GM12872 (cell line): ENCODE results near the gene EMX1.

Experiments
- CTCF ChIP-seq: IDR thresholded peaks from 3 replicates; pipeline ENCODE4 v1.5.1; 2011; ENCODE audit warnings: low read depth, mild to moderate bottlenecking, low read length, moderate library complexity; ENCODE audit not compliant: insufficient read depth

The EMX1 gene

GRCh38 chr2:72894514-72894913 is 22.8 kb upstream of the EMX1 start:
- no peak for TF ChIP-seq CTCF

GRCh38 chr2:72895154-72895553 is 22.2 kb upstream of the EMX1 start:
- no peak for TF ChIP-seq CTCF

GRCh38 chr2:72895759-72896281 is 21.5 kb upstream of the EMX1 start:
- no peak for TF ChIP-seq CTCF

GRCh38 chr2:72896446-72896845 is 20.9 kb upstream of the EMX1 start:
- no peak for TF ChIP-seq CTCF

- TF ChIP-seq CTCF = no peak
Measured at GRCh38 chr2:72897785-72898584, 19.3 kb upstream of the EMX1 start.

GRCh38 chr2:72898585-72898906 is 18.8 kb upstream of the EMX1 start:
- TF ChIP-seq CTCF = no peak

GRCh38 chr2:72900191-72900825 is 17.0 kb upstream of the EMX1 start:
- TF ChIP-seq CTCF = no peak
